K562 (cell line): ENCODE measurements around the gene UBE2E1. TPM values are rescaled to one million over a fixed set of nuclear protein-coding genes. Genes with fewer than 3 reads are reported as not detected.
A peak's percentile ranks its signal among the peaks of the same experiment; 100 is the strongest.

Source experiments
- CBX3 ChIP-seq, 2 experiments: IDR thresholded peaks; 1 replicate in 1 of 2; 2 replicates in 1 of 2; pipeline ENCODE4 v1.6.1; 2012; ENCODE audit warnings: inconsistent platforms in 2 of 2, low read length in 2 of 2, borderline replicate concordance in 1 of 2, control low read depth in 1 of 2
- DMBX1 ChIP-seq: fragments of 250-450 bp; sonication (Bioruptor Pico); IDR thresholded peaks from 2 replicates; pipeline ENCODE4 v1.8.0; 2022; ENCODE audit warnings: inconsistent platforms, mild to moderate bottlenecking, moderate library complexity, borderline replicate concordance
- EP300 ChIP-seq: IDR thresholded peaks from 2 replicates; pipeline ENCODE4 v1.6.1; 2012; ENCODE audit warnings: low read length, improper control_type of control experiment
- LCOR ChIP-seq: sonication (generic); formaldehyde crosslinking; IDR thresholded peaks from 2 replicates; pipeline ENCODE4 v1.8.0; 2022; ENCODE audit warnings: mild to moderate bottlenecking, missing genetic modification reagents
- NCOR1 ChIP-seq: fragments of 450-650 bp; IDR thresholded peaks from 2 replicates; pipeline ENCODE4 v1.6.1; 2016; ENCODE audit warnings: mild to moderate bottlenecking, moderate library complexity
- NFE2L1 ChIP-seq: fragments of 450-650 bp; IDR thresholded peaks from 2 replicates; pipeline ENCODE4 v1.6.1; 2016; ENCODE audit warnings: missing genetic modification characterization, low read depth, mild to moderate bottlenecking, missing compliant biosample characterization, moderate library complexity, borderline replicate concordance
- PATZ1 ChIP-seq: fragments of 250-450 bp; sonication (Bioruptor Pico); IDR thresholded peaks from 2 replicates; pipeline ENCODE4 v1.5.0; 2020; ENCODE audit warnings: mild to moderate bottlenecking, borderline replicate concordance
- RFX7 ChIP-seq: fragments of 250-450 bp; sonication (Bioruptor Pico); IDR thresholded peaks from 2 replicates; pipeline ENCODE4 v1.5.1; 2021; ENCODE audit warnings: mild to moderate bottlenecking
- ZNF143 ChIP-seq: sonication (generic); formaldehyde crosslinking; IDR thresholded peaks from 2 replicates; pipeline ENCODE4 v1.9.0; 2022; ENCODE audit warnings: mild to moderate bottlenecking, missing genetic modification reagents
- ZNF431 ChIP-seq: sonication (generic); formaldehyde crosslinking; IDR thresholded peaks from 2 replicates; pipeline ENCODE4 v1.8.0; 2022; ENCODE audit warnings: mild to moderate bottlenecking, missing genetic modification reagents
- ZNF436 ChIP-seq: fragments of 250-450, 450-650 bp; sonication (Bioruptor Pico); formaldehyde crosslinking; IDR thresholded peaks from 2 replicates; pipeline ENCODE4 v1.7.0; 2020; ENCODE audit warnings: mild to moderate bottlenecking
- ZNF76 ChIP-seq: fragments of 250-450 bp; sonication (Bioruptor Pico); IDR thresholded peaks from 2 replicates; pipeline ENCODE4 v1.4.0; 2020; ENCODE audit warnings: mild to moderate bottlenecking, moderate library complexity, borderline replicate concordance
- polyA plus RNA-seq, 8 experiments: library from polyadenylated mRNA; depleted of rRNA in 4 of 8; stranded (reverse) in 5 of 8; unstranded in 3 of 8; fragments of >200 nt; fragmentation: Nextera tagmentation in 2 of 8; fragmentation: Illumina TruSeq in 1 of 8; extraction: Ambion mirVana in 2 of 8; extraction: Trizol in 1 of 8; gene quantifications; 2 replicates each; pipeline versions ENCODE4 v1.2.1 to v1.2.3, GENCODE V29; 2011 to 2014; ENCODE audit warnings: inconsistent platforms in 1 of 8, missing spikeins in 1 of 8
- total RNA-seq, 7 experiments: library from RNA; depleted of rRNA in 6 of 7; stranded (reverse); fragments of >200 nt in 6 of 7; fragmentation: Illumina TruSeq in 2 of 7; extraction: Trizol in 2 of 7; gene quantifications; 2 replicates each; pipeline versions ENCODE4 v1.2.1 to v1.2.3, GENCODE V29; 2011 to 2021; ENCODE audit warnings: low replicate concordance in 1 of 7
- TF ChIP-seq, protein P1 (sequence below), 2 experiments: fragments of 200-800 bp in 1 of 2; sonication (Bioruptor generic) in 1 of 2; sonication (generic) in 1 of 2; formaldehyde crosslinking in 1 of 2; IDR thresholded peaks in 1 of 2; conservative IDR thresholded peaks in 1 of 2; 2 replicates each; pipeline versions ENCODE4 v1.5.0 to v1.6.1; 2016 to 2020; ENCODE audit warnings: missing compliant biosample characterization in 1 of 2, missing genetic modification characterization in 1 of 2, missing genetic modification reagents in 1 of 2
- TF ChIP-seq, protein P2 (sequence below): fragments of 250-450 bp; sonication (Bioruptor Pico); IDR thresholded peaks from 2 replicates; pipeline ENCODE4 v1.8.0; 2022; ENCODE audit warnings: inconsistent platforms
- TF ChIP-seq, protein P3 (sequence below): sonication (generic); formaldehyde crosslinking; IDR thresholded peaks from 2 replicates; pipeline ENCODE4 v1.8.0; 2022; ENCODE audit warnings: missing genetic modification reagents, mild to moderate bottlenecking, borderline replicate concordance
- TF ChIP-seq, protein P4 (sequence below): fragments of 450-650 bp; IDR thresholded peaks from 2 replicates; pipeline ENCODE4 v1.6.1; 2014; ENCODE audit warnings: low read depth, mild to moderate bottlenecking, moderate library complexity, borderline replicate concordance

The UBE2E1 gene
- total and polyA plus RNA-seq, 9 of the 15 experiments (the other 6 are each of a cell fraction or from before 2014, with no cell fraction given) = 54.4 to 294 (median 165) TPM

DNA sequence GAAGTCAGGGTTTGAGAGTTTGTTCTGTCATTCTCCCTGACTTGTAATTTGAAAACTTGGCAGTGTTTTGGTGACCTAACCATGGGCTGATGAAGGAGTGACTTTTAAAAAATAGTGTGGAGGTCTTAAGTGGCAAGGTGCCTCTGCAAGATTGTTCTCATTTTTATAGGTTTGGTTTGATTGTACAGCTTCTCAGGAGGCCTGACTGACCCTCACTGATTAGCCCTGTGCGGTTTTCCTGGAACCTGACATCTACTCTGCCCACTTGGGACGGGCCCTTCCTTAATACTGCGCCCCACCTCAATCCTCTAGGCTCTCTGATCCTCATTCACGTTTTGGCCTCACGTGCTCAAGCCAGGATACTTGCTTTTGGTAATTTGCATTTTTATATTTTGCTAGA lies 2.8 kb downstream of the UBE2E1 start (continued):
- peak; percentile 90 for TF ChIP-seq NCOR1
- no peak for TF ChIP-seq ZNF143 (CRISPR knock-in tag)
- no peak for TF ChIP-seq RFX7 (CRISPR knock-in tag)
- TF ChIP-seq DMBX1 (CRISPR knock-in tag) = peak; percentile 41; the same call in 1 of the 2 replicates
- TF ChIP-seq CBX3 (IDR thresholded peaks at IDR 0.05; ENCODE audit: borderline replicate concordance in 1 of 2, low read length in 2 of 2) = peak in 1 of 2 experiments; percentile 55; a peak in 1 of 3 replicates
- no peak for TF ChIP-seq ZNF436 (CRISPR knock-in tag)
- no peak for TF ChIP-seq LCOR (CRISPR knock-in tag)
- TF ChIP-seq, protein P1, sequence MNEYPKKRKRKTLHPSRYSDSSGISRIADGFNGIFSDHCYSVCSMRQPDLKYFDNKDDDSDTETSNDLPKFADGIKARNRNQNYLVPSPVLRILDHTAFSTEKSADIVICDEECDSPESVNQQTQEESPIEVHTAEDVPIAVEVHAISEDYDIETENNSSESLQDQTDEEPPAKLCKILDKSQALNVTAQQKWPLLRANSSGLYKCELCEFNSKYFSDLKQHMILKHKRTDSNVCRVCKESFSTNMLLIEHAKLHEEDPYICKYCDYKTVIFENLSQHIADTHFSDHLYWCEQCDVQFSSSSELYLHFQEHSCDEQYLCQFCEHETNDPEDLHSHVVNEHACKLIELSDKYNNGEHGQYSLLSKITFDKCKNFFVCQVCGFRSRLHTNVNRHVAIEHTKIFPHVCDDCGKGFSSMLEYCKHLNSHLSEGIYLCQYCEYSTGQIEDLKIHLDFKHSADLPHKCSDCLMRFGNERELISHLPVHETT (CRISPR knock-in tag; conservative IDR thresholded peaks at IDR 0.05 in 1 of 2, IDR thresholded peaks at IDR 0.05 in 1 of 2) = no peak
- TF ChIP-seq PATZ1 (CRISPR knock-in tag) = no peak
- TF ChIP-seq, protein P2, sequence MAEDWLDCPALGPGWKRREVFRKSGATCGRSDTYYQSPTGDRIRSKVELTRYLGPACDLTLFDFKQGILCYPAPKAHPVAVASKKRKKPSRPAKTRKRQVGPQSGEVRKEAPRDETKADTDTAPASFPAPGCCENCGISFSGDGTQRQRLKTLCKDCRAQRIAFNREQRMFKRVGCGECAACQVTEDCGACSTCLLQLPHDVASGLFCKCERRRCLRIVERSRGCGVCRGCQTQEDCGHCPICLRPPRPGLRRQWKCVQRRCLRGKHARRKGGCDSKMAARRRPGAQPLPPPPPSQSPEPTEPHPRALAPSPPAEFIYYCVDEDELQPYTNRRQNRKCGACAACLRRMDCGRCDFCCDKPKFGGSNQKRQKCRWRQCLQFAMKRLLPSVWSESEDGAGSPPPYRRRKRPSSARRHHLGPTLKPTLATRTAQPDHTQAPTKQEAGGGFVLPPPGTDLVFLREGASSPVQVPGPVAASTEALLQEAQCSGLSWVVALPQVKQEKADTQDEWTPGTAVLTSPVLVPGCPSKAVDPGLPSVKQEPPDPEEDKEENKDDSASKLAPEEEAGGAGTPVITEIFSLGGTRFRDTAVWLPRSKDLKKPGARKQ = no peak
- no peak for TF ChIP-seq NFE2L1
- TF ChIP-seq, protein P3, sequence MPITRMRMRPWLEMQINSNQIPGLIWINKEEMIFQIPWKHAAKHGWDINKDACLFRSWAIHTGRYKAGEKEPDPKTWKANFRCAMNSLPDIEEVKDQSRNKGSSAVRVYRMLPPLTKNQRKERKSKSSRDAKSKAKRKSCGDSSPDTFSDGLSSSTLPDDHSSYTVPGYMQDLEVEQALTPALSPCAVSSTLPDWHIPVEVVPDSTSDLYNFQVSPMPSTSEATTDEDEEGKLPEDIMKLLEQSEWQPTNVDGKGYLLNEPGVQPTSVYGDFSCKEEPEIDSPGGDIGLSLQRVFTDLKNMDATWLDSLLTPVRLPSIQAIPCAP (CRISPR knock-in tag) = no peak
- peak; percentile 74; the same call in 1 of the 2 replicates for TF ChIP-seq EP300
- TF ChIP-seq, protein P4, sequence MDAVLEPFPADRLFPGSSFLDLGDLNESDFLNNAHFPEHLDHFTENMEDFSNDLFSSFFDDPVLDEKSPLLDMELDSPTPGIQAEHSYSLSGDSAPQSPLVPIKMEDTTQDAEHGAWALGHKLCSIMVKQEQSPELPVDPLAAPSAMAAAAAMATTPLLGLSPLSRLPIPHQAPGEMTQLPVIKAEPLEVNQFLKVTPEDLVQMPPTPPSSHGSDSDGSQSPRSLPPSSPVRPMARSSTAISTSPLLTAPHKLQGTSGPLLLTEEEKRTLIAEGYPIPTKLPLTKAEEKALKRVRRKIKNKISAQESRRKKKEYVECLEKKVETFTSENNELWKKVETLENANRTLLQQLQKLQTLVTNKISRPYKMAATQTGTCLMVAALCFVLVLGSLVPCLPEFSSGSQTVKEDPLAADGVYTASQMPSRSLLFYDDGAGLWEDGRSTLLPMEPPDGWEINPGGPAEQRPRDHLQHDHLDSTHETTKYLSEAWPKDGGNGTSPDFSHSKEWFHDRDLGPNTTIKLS = no peak
- no peak for TF ChIP-seq ZNF431 (CRISPR knock-in tag)
- TF ChIP-seq ZNF76 = no peak
